ENCODE data around the gene TSNAXIP1.
A peak's percentile ranks its signal among the peaks of the same experiment; 100 is the strongest.

Gene TSNAXIP1

DNA sequence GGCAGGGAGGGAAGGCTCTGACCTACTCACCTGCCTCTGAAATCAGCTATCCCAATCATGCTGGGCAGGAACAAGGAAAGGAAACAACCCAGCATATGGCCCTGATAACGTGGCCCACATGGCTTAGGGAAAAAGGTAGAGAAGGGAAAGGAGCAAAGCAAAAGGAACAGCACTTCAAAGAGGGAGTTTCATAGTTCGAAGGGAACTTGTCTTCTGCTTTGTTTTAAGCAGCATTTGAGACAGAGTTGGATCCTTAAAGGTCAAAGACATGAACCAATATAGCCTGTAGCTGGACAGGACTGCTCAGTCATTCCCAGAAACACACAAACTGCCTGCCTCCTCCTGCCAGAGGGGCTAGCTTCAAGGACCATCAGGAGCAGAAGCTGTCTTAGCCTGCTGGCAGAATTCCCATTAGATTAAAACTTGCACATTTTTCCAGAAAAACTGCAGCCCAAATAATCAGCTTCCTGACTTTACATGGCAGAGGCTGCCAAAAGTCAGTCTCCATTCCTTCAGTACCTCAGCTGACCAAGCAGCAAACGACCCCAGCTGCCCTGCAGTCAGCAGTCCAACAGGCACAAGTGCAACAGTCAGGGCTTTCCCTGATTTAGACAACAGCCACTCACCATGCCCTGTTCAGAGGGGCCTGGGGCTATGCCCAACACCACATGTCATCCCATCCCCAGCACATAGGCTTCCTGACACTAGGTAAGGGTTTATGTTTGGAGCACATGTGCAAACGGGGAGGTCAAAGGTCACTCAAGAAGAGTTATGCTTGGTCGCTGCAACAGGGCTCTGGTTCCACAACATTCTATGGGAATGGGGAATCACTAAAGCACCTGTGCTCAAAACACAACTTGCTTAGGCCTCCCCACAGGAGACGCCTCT is 32.9 kb upstream of the TSNAXIP1 start:
- TF ChIP-seq, protein P1, sequence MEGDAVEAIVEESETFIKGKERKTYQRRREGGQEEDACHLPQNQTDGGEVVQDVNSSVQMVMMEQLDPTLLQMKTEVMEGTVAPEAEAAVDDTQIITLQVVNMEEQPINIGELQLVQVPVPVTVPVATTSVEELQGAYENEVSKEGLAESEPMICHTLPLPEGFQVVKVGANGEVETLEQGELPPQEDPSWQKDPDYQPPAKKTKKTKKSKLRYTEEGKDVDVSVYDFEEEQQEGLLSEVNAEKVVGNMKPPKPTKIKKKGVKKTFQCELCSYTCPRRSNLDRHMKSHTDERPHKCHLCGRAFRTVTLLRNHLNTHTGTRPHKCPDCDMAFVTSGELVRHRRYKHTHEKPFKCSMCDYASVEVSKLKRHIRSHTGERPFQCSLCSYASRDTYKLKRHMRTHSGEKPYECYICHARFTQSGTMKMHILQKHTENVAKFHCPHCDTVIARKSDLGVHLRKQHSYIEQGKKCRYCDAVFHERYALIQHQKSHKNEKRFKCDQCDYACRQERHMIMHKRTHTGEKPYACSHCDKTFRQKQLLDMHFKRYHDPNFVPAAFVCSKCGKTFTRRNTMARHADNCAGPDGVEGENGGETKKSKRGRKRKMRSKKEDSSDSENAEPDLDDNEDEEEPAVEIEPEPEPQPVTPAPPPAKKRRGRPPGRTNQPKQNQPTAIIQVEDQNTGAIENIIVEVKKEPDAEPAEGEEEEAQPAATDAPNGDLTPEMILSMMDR (conservative IDR thresholded peaks at IDR 0.05; ENCODE audit: low read depth, low read length) = no peak
- H3K4me3 ChIP-seq (ENCODE audit: low read length) = no peak overlapping the region
- DNase-seq (ENCODE audit: low read depth) = peak; percentile 28

DNA sequence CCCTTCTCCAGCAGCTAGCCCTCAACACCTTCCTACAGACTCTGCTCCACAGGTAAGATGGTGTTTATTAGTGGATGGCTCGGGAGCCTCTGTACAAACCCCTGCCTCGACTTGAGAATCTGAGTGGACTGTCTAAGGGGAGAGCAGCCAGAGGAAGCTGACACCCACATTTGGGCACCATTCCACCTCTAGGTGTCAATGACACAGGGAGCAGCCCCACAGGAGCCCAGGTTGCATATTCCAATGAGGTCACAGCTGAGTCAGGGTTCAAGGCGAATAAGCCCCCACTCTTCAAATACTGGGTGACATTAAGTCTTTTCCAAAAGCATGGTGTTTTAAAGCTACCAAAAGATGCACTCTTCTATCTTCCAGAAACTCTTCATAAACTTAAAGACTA is 32.2 kb upstream of the TSNAXIP1 start:
- TF ChIP-seq, protein P1 (conservative IDR thresholded peaks at IDR 0.05; ENCODE audit: low read depth, low read length) = no peak
- no peak overlapping the region for H3K4me3 ChIP-seq (ENCODE audit: low read length)
- DNase-seq (ENCODE audit: low read depth) = no peak

DNA sequence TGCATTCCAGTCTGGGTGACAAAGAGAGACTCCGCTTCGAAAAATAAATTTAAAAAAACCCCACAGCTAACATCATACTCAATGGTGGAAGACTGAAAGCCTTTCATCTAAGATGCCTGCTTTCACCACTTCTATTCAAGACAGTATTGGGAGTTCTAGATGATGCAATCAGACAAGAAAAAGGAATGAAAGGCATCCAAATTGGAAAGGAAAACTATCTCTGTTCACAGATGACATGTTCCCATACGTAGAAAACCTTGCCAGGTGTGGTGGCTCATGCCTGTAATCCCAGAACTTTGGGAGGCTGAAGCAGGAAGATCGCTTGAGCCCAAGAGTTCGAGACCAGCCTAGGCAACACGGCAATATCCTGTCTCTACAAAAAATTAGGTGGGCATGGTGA is 31.4 kb upstream of the TSNAXIP1 start:
- TF ChIP-seq, protein P1 (conservative IDR thresholded peaks at IDR 0.05; ENCODE audit: low read depth, low read length) = no peak
- no peak for DNase-seq (ENCODE audit: low read depth)
- H3K4me3 ChIP-seq (ENCODE audit: low read length) = no peak overlapping the region

GRCh38 chr16:67779256-67780014 is 27.3 kb upstream of the TSNAXIP1 start:
- TF ChIP-seq, protein P1 (conservative IDR thresholded peaks at IDR 0.05; ENCODE audit: low read depth, low read length) = no peak
- DNase-seq (ENCODE audit: low read depth) = no peak

GRCh38 chr16:67780847-67781564 is 25.7 kb upstream of the TSNAXIP1 start:
- DNase-seq (ENCODE audit: low read depth) = no peak
- H3K4me3 ChIP-seq (ENCODE audit: low read length) = no peak overlapping the region
- TF ChIP-seq, protein P1 (conservative IDR thresholded peaks at IDR 0.05; ENCODE audit: low read depth, low read length) = no peak

More at GRCh38 chr16:67779256-67780014, 27.3 kb upstream of the TSNAXIP1 start:
- H3K4me3 ChIP-seq (ENCODE audit: low read length) = no peak overlapping the region

- TF ChIP-seq, protein P1 (conservative IDR thresholded peaks at IDR 0.05; ENCODE audit: low read depth, low read length) = no peak
- no peak for DNase-seq (ENCODE audit: low read depth)
- no peak overlapping the region for H3K4me3 ChIP-seq (ENCODE audit: low read length)
These were observed 25.1 kb upstream of the TSNAXIP1 start for GRCh38 chr16:67781565-67781921.

All from retinal pigment epithelial cell (primary cell).